ENCODE measurements around the gene KRTAP4-4.
"Not testable (repeated sequence)": the region's sequence is repeated elsewhere in the genome, so short reads cannot be mapped to it uniquely, and the experiment has no call there.

KRTAP4-4 gene

GRCh38 chr17:41147531-41148204 lies 12.9 kb downstream of the KRTAP4-4 start:
- no peak for DNase-seq

- no peak for DNase-seq
Observed at GRCh38 chr17:41145261-41145660, 15.3 kb downstream of the KRTAP4-4 start.

- no peak for DNase-seq
Observed at GRCh38 chr17:41144846-41145245, 15.7 kb downstream of the KRTAP4-4 start.

GRCh38 chr17:41141361-41141760 lies 19.2 kb downstream of the KRTAP4-4 start:
- no peak for DNase-seq

- no peak for DNase-seq
Observed at GRCh38 chr17:41140360-41141131, 20.0 kb downstream of the KRTAP4-4 start, which contains the start of gene KRTAP4-6. TSS of gene KRTAP4-6 (minus strand) at chr17:41140544. CDS start at chr17:41140487, 57 bp downstream.

GRCh38 chr17:41139865-41140264 lies 20.7 kb downstream of the KRTAP4-4 start:
- DNase-seq = not testable (repeated sequence)

- DNase-seq = no peak
Observed at GRCh38 chr17:41133880-41134735, 26.4 kb downstream of the KRTAP4-4 start.

GRCh38 chr17:41131979-41132378 lies 28.6 kb downstream of the KRTAP4-4 start:
- no peak for DNase-seq

- no peak for DNase-seq
Observed at GRCh38 chr17:41127371-41127770, 33.2 kb downstream of the KRTAP4-4 start.

- no peak for DNase-seq
Observed at GRCh38 chr17:41126412-41126811, 34.1 kb downstream of the KRTAP4-4 start.

- no peak for DNase-seq
Observed at GRCh38 chr17:41125064-41125463, 35.5 kb downstream of the KRTAP4-4 start.

- DNase-seq = not testable (repeated sequence)
Observed at GRCh38 chr17:41123991-41124371, 36.6 kb downstream of the KRTAP4-4 start, which contains the start of gene KRTAP4-12. TSS of gene KRTAP4-12 (minus strand) at chr17:41124182. CDS start at chr17:41124122, 60 bp downstream.

- not testable (repeated sequence) for DNase-seq
Observed at GRCh38 chr17:41123292-41123990, 37.1 kb downstream of the KRTAP4-4 start.

- DNase-seq = no peak
Observed at GRCh38 chr17:41121742-41122141, 38.8 kb downstream of the KRTAP4-4 start.

GRCh38 chr17:41119696-41120690 lies 40.6 kb downstream of the KRTAP4-4 start:
- DNase-seq = not testable (repeated sequence)

- no peak for DNase-seq
Observed at GRCh38 chr17:41118721-41119120, 41.8 kb downstream of the KRTAP4-4 start.

- not testable (repeated sequence) for DNase-seq
Observed at GRCh38 chr17:41117846-41118386, 42.6 kb downstream of the KRTAP4-4 start, which contains the start of gene KRTAP4-11. TSS of gene KRTAP4-11 (minus strand) at chr17:41118373. CDS start at chr17:41118315, 58 bp downstream.

- DNase-seq = no peak
Observed at GRCh38 chr17:41116297-41116696, 44.3 kb downstream of the KRTAP4-4 start.

- DNase-seq = no peak
Observed at GRCh38 chr17:41111151-41111885, 49.2 kb downstream of the KRTAP4-4 start.

All from activated effector memory CD4-positive, alpha-beta T cell treated with Interleukin-2 at 50 U/mL for 16 hours (primary cell).